ENCODE results near the gene UBALD1. TPM values are rescaled to one million over a fixed set of nuclear protein-coding genes. Genes with fewer than 3 reads are reported as not detected.
A peak's percentile ranks its signal among the peaks of the same experiment; 100 is the strongest.

Gene UBALD1
- polyA plus RNA-seq, 1 donor (not counting 4 experiments of a cell fraction or from before 2014, with no cell fraction given) = 4.0 TPM

GRCh38 chr16:4601036-4601863 is 13.4 kb downstream of the UBALD1 start:
- dilution Hi-C loops (cut with MboI; ENCODE audit: extremely low pct_ligation_motif_present, low sequenced_read_pairs) = no loop called here

DNA sequence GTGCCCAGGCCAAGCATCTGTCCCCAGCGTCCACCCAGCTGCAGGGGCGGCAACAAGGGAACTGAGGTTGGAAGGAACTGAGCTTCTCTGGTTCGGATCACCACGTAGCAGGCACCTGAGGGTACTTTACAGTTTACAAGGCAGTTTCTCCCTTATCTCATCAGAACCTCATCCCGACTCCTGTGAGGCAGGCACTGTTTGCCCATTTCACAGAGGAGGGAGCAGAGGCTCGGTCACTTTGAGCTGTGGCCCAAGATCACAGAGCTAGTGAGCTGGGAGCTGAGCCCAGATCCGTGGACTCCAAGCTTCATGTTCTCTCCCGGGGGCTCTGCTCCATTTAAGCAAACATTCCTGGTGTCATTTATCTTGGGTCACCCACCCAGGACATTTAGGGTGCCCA is 15.1 kb downstream of the UBALD1 start:
- Histone ChIP-seq H3K36me3 (ENCODE audit: control insufficient read depth in 2 of 2, extremely low read depth in 1 of 2, insufficient read depth in 2 of 2, low read length in 2 of 2) (no peaks in the 10 kb centered on the region), H3K79me2 (ENCODE audit: control insufficient read depth, insufficient read depth, low read length) (no peaks in the 10 kb centered on the region), H3K27me3 (ENCODE audit: control insufficient read depth, extremely low read depth, insufficient read depth, low read length) (peaks cover 14% of the 10 kb centered on the region), H3K27ac (ENCODE audit: control insufficient read depth, insufficient read depth, low read length) (no peak overlapping the region), H3K9ac (ENCODE audit: control insufficient read depth, extremely low read depth, insufficient read depth, low read length) (no peak overlapping the region), H3K4me3 (ENCODE audit: control insufficient read depth in 2 of 3, extremely low read depth in 1 of 3, insufficient read depth in 2 of 3, low read depth in 1 of 3, low read length in 3 of 3) (no peak overlapping the region), H3K9me3 (ENCODE audit: control insufficient read depth, low read depth, low read length) (no peaks in the 10 kb centered on the region), H3K4me2 (ENCODE audit: control insufficient read depth, extremely low read depth, insufficient read depth, low read depth, low read length) (no peak overlapping the region), H2AFZ (ENCODE audit: control insufficient read depth, low read length) (no peak overlapping the region), H4K20me1 (ENCODE audit: control insufficient read depth, extremely low read depth, insufficient read depth, low read length) (no peaks in the 10 kb centered on the region), H3K4me1 (ENCODE audit: control insufficient read depth, extremely low read depth, insufficient read depth, low read length) (peaks cover 14% of the 10 kb centered on the region), H3K9me1 (ENCODE audit: control insufficient read depth, extremely low read depth, insufficient read depth, low read length) (no peaks in the 10 kb centered on the region)
- TF ChIP-seq EZH2 (IDR thresholded peaks at IDR 0.05; ENCODE audit: low read length) = no peak
- TF ChIP-seq, protein P1, sequence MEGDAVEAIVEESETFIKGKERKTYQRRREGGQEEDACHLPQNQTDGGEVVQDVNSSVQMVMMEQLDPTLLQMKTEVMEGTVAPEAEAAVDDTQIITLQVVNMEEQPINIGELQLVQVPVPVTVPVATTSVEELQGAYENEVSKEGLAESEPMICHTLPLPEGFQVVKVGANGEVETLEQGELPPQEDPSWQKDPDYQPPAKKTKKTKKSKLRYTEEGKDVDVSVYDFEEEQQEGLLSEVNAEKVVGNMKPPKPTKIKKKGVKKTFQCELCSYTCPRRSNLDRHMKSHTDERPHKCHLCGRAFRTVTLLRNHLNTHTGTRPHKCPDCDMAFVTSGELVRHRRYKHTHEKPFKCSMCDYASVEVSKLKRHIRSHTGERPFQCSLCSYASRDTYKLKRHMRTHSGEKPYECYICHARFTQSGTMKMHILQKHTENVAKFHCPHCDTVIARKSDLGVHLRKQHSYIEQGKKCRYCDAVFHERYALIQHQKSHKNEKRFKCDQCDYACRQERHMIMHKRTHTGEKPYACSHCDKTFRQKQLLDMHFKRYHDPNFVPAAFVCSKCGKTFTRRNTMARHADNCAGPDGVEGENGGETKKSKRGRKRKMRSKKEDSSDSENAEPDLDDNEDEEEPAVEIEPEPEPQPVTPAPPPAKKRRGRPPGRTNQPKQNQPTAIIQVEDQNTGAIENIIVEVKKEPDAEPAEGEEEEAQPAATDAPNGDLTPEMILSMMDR (optimal IDR thresholded peaks at IDR 0.05 in 1 of 3, IDR thresholded peaks at IDR 0.05 in 1 of 3, conservative IDR thresholded peaks at IDR 0.05 in 1 of 3; ENCODE audit: extremely low read depth in 1 of 3, insufficient read depth in 2 of 3, low read length in 3 of 3) = no peak
- no peak for FAIRE-seq
- DNase-seq (ENCODE audit: low read depth, low spot score) = no peak
- dilution Hi-C loops (cut with MboI; ENCODE audit: extremely low pct_ligation_motif_present, low sequenced_read_pairs) = no loop called here

More at GRCh38 chr16:4601036-4601863, 13.4 kb downstream of the UBALD1 start:
- Histone ChIP-seq H3K4me1 (ENCODE audit: control insufficient read depth, extremely low read depth, insufficient read depth, low read length) (peaks cover 14% of the 10 kb centered on the region), H3K9me1 (ENCODE audit: control insufficient read depth, extremely low read depth, insufficient read depth, low read length) (no peaks in the 10 kb centered on the region), H3K36me3 (ENCODE audit: control insufficient read depth in 2 of 2, extremely low read depth in 1 of 2, insufficient read depth in 2 of 2, low read length in 2 of 2) (no peaks in the 10 kb centered on the region), H3K4me2 (ENCODE audit: control insufficient read depth, extremely low read depth, insufficient read depth, low read depth, low read length) (peak overlapping the region; percentile 54), H4K20me1 (ENCODE audit: control insufficient read depth, extremely low read depth, insufficient read depth, low read length) (no peaks in the 10 kb centered on the region), H3K27me3 (ENCODE audit: control insufficient read depth, extremely low read depth, insufficient read depth, low read length) (peaks cover 14% of the 10 kb centered on the region), H3K9ac (ENCODE audit: control insufficient read depth, extremely low read depth, insufficient read depth, low read length) (no peak overlapping the region), H3K4me3 (ENCODE audit: control insufficient read depth in 2 of 3, extremely low read depth in 1 of 3, insufficient read depth in 2 of 3, low read depth in 1 of 3, low read length in 3 of 3) (no peak overlapping the region), H3K27ac (ENCODE audit: control insufficient read depth, insufficient read depth, low read length) (no peak overlapping the region), H3K79me2 (ENCODE audit: control insufficient read depth, insufficient read depth, low read length) (no peaks in the 10 kb centered on the region), H2AFZ (ENCODE audit: control insufficient read depth, low read length) (peak overlapping the region; percentile 58), H3K9me3 (ENCODE audit: control insufficient read depth, low read depth, low read length) (no peaks in the 10 kb centered on the region)
- DNase-seq (ENCODE audit: low read depth, low spot score) (no peak), FAIRE-seq (no peak)
- no peak for TF ChIP-seq EZH2 (IDR thresholded peaks at IDR 0.05; ENCODE audit: low read length)
- TF ChIP-seq, protein P1 (optimal IDR thresholded peaks at IDR 0.05 in 1 of 3, IDR thresholded peaks at IDR 0.05 in 1 of 3, conservative IDR thresholded peaks at IDR 0.05 in 1 of 3; ENCODE audit: extremely low read depth in 1 of 3, insufficient read depth in 2 of 3, low read length in 3 of 3) = no peak
